Kidney epithelial cell (primary cell): ENCODE measurements around the gene STK11IP. TPM values are rescaled to one million over a fixed set of nuclear protein-coding genes. Genes with fewer than 3 reads are reported as not detected.

ENCODE experiments used
- DNase-seq: peaks from one replicate; pipeline ENCODE4 v3.0.0-alpha.2; 2010; ENCODE audit warnings: low read depth
- H3K27me3 ChIP-seq: 2 replicates; pipeline ENCODE4 v1.6.0; 2011; ENCODE audit warnings: low read length; ENCODE audit not compliant: control insufficient read depth, insufficient read depth
- H3K36me3 ChIP-seq: 2 replicates; pipeline ENCODE4 v1.5.1; 2011; ENCODE audit warnings: low read length; ENCODE audit not compliant: control insufficient read depth, insufficient read depth
- H3K4me3 ChIP-seq: 2 replicates; pipeline ENCODE4 v1.5.1; 2011; ENCODE audit warnings: low read depth, mild to moderate bottlenecking, control low read depth, low read length
- total RNA-seq: library from RNA; depleted of rRNA; stranded (reverse); fragments of >200 nt; gene quantifications from 2 replicates; pipeline ENCODE4 v1.2.3, GENCODE V29; 2015
- TF ChIP-seq, protein P1 (sequence below): IDR thresholded peaks from 2 replicates; pipeline ENCODE4 v1.5.1; 2011; ENCODE audit warnings: mild to moderate bottlenecking, moderate library complexity, low read length, control low read depth, inconsistent platforms; ENCODE audit not compliant: insufficient read depth, poor library complexity, severe bottlenecking

Gene STK11IP
- total RNA-seq, 1 donor from 2014 or later, result 22.2 TPM

- Histone ChIP-seq H3K27me3 (no peaks in the 10 kb centered on the region), H3K36me3 (no peaks in the 10 kb centered on the region), H3K4me3 (no peak overlapping the region)
- TF ChIP-seq, protein P1, sequence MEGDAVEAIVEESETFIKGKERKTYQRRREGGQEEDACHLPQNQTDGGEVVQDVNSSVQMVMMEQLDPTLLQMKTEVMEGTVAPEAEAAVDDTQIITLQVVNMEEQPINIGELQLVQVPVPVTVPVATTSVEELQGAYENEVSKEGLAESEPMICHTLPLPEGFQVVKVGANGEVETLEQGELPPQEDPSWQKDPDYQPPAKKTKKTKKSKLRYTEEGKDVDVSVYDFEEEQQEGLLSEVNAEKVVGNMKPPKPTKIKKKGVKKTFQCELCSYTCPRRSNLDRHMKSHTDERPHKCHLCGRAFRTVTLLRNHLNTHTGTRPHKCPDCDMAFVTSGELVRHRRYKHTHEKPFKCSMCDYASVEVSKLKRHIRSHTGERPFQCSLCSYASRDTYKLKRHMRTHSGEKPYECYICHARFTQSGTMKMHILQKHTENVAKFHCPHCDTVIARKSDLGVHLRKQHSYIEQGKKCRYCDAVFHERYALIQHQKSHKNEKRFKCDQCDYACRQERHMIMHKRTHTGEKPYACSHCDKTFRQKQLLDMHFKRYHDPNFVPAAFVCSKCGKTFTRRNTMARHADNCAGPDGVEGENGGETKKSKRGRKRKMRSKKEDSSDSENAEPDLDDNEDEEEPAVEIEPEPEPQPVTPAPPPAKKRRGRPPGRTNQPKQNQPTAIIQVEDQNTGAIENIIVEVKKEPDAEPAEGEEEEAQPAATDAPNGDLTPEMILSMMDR, result no peak
- DNase-seq, result no peak
Measured at GRCh38 chr2:219631904-219632759, 34.5 kb downstream of the STK11IP start.

DNA sequence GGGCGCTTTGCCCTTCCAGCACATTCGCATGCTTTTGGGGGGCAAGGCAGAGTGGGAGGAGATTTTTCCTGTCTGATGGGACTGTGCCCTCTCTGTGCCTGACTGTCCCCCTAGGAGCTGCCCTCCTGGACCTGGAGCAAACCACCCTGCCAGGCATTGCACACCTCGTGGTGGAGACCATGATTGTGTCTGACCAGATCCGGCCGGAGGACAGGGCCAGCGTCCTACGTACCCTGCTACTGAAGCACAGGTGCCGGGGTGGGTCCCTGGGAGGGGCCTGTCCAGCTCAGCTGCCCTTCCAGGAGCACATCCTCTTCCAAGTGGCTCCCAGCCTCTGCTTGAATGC, 35.1 kb downstream of the STK11IP start:
- TF ChIP-seq, protein P1, result no peak
- DNase-seq, result no peak
- H3K4me3 ChIP-seq, result no peak overlapping the region
- H3K27me3 ChIP-seq, result no peaks in the 10 kb centered on the region
- no peaks in the 10 kb centered on the region for H3K36me3 ChIP-seq

DNA sequence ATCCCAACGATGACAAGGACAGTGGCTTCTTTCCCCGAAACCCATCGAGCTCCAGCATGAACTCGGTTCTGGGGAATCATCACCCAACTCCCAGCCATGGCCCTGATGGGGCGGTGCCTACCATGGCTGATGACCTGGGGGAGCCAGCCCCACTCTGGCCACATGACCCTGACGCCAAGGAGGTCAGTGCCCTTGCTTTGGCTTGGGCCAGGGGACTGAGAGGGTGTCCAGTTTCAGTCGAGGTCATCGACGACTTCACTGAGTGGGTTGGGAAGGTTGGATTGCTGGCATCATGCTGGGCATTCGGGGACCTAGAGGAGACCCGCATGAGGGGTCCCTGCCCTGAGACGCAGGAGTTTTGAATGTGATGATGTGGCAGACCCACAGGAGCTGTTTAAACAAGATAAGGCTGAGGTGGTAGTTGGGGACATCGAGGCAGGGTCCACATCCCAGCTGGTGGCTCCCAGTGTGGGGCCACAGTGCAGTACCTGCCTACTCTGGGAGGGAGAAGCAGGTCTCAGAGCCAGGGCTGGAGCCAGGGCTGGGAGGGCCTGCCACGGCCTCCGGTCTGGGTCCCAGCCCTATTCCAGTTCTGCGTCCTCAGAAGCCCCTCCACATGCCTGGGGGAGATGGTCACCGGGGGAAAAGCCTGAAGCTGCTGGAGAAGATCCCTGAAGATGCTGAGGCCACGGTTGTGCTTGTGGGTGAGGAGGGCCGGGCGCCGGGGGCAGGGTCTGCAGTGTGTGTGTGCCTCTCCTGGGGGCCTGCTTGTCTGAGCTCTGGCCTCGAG, 35.8 kb downstream of the STK11IP start:
- no peak for DNase-seq
- Histone ChIP-seq H3K4me3 (no peak overlapping the region), H3K27me3 (no peaks in the 10 kb centered on the region), H3K36me3 (no peaks in the 10 kb centered on the region)
- TF ChIP-seq, protein P1, result no peak

DNA sequence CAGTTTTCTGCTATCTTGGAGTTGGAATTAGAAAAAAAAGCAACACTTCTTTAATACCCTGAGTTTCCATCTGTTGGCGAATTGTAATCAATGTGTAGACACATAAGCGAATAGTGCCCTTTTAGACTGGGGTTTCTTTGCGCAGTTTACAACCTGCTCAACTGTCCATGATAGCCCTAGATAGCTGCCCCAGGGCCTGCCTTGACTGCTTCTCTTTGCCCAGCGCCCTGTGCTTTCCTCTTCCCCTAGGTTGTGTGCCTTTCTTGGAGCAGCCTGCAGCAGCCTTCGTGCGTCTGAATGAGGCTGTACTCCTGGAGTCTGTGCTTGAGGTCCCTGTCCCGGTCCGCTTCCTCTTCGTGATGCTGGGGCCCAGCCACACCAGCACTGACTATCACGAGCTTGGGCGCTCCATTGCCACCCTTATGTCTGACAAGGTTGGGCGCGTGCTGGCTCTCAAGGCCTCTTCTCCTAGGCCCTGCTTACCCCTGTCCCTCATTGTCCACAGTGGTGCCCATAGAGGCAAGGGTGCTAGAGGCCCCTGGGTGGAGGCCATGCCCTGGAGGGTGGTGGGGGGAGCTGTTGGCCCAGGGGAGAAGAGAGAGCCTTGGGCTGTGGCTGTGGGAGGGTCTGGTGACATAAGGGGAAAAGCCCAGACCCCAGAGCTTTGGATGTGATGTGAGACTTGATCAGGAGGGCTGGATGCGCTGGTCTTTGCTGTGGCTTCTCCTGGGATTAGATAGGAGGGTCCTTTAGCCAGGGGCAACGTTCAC, 36.7 kb downstream of the STK11IP start:
- no peaks in the 10 kb centered on the region for H3K36me3 ChIP-seq
- H3K4me3 ChIP-seq, result no peak overlapping the region
- DNase-seq, result no peak
- no peaks in the 10 kb centered on the region for H3K27me3 ChIP-seq
- TF ChIP-seq, protein P1, result no peak

- no peak for DNase-seq
- TF ChIP-seq, protein P1, result no peak
- Histone ChIP-seq H3K27me3 (no peaks in the 10 kb centered on the region), H3K36me3 (no peaks in the 10 kb centered on the region), H3K4me3 (no peak overlapping the region)
Measured at GRCh38 chr2:219634951-219635751, 37.5 kb downstream of the STK11IP start.
